IPS DF 4.7 (cell line): Measurements from ENCODE around the gene MS4A13.
"Not testable (repeated sequence)": the region's sequence is repeated elsewhere in the genome, so short reads cannot be mapped to it uniquely, and the experiment has no call there.

Experiments used
- DNase-seq: peaks from one replicate; pipeline ENCODE4 v3.0.0-alpha.2; 2013; ENCODE audit warnings: low spot score; ENCODE audit errors: extremely low read depth

The MS4A13 gene

GRCh38 chr11:60515144-60515855 lies at the start of gene MS4A13:
Gene MS4A13 (plus strand): TSS chr11:60515392. CDS start chr11:60518084, 2,692 bp downstream.
- no peak for DNase-seq

DNA sequence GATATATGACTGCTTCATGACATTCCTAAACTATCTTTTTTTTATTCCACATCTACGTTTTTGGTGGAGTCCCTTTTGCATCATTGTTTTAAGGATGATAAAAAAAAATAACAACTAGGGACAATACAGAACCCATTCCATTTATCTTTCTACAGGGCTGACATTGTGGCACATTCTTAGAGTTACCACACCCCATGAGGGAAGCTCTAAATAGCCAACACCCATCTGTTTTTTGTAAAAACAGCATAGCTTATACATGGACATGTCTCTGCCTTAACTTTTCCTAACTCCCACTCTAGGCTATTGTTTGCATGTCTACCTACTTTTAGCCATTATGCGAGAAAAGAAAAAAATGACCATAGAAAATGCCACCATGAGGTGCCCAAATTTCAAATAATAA lies 46.4 kb upstream of the MS4A13 start:
- DNase-seq, result no peak

GRCh38 chr11:60469723-60470122 lies 45.5 kb upstream of the MS4A13 start:
- DNase-seq, result no peak

DNA sequence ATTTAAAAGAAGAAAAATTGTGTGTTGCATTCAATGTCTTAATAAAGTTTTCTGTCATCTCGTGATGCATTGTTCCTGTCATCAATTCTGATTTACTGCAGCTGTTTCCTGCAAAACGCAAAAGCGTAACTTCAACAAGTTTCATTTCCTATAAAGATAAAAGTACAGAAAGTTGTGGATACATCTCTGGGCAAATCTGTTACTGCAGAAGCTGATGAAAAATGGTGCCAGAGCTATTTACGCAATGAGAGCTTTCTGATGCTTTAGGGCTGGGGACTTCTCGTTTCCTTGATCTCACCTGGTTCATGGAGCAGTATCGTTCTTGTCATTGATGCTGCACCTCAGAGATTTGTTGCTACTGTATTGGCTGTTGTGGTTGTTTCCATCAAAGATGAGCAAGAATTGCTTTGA lies 38.2 kb upstream of the MS4A13 start:
- DNase-seq, result no peak

DNA sequence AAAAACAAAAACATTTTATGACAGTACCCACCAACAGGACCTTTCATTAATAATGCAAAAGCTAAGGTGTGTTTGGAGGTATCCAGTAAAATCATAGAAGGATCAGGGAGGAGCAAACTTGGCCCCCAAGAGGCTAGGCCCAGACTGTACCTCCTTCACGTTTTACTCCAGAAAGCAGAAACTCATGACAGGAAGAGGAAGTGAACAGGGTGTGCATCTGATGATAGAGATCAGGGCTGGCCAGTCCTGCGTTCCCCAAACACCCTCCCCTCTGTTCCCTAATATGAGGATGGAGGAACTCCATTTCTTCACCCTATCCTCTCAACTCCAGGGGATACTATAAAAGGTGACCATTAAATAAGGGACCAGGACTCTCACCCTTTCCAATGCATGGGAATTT lies 32.8 kb upstream of the MS4A13 start:
- no peak for DNase-seq

DNA sequence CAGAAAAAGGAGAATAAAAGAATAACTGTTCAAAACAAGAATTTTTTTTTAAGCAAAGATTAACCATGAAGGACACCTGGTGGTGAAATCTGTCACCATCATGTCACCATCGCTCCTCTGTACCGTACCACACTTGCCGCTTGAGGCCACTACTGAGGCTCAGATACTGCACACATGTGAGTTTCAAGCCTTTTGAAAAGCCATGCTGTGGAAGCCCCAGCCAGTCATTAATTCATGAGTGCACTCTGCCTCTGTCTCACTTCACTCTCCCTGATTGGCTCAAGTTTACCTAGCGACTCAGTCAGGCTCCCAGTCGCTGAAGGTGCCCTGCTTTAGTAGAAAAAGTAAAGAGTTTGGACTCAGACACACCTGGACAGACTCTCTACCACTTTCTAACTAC lies 29.2 kb upstream of the MS4A13 start:
- no peak for DNase-seq

DNA sequence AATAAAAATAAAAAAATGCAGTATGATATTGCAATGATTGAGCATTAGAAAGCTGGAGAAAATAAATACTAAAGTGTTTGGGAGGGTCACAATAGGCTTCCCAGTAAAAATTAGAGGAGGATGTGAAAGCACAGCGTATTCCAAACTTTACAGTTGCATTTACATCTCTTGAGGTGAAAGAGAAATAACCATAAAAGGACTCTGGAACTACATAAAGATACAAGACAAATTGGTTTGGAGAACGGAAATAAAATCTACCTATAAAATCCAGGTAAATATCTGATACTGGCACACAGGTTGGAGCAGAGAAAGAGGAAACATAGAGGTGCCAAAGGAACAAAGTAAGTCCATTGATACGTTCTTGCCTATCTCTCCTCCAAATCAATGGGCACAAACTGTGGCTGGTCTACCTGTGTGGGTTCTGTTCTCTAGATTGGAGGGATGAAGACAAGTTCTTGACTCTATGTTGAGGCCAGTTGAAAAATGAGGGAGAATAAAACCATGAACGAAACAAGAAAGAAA lies 22.6 kb upstream of the MS4A13 start, which contains the start of gene MS4A12:
TSS of gene MS4A12 (plus strand) at position 291 of the 522 bp plus-strand sequence. CDS start 4,541 bp downstream, outside the sequence.
- no peak for DNase-seq

GRCh38 chr11:60493454-60493853 lies 21.7 kb upstream of the MS4A13 start:
- no peak for DNase-seq

DNA sequence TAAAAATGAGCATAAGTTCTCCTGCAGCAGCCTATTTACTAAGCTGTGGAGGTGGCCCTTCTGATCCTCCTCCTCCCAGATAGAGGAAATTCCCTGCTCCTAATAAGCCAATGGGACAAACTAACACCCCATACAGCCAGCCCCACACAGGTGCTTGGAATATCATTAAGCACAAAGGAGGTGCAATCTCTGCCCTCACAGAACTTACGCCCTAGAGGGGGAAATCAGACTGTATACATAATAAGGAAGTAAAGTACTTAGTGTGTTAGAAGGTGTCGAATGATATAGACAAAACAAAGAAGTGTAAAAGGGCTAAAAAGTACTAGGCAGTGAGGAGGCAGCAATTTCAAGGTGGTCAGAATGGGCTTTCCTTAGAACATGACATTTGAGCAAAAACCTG lies 16.8 kb upstream of the MS4A13 start:
- no peak for DNase-seq

- DNase-seq, result no peak
Observed at GRCh38 chr11:60498853-60499252, 16.3 kb upstream of the MS4A13 start.

DNA sequence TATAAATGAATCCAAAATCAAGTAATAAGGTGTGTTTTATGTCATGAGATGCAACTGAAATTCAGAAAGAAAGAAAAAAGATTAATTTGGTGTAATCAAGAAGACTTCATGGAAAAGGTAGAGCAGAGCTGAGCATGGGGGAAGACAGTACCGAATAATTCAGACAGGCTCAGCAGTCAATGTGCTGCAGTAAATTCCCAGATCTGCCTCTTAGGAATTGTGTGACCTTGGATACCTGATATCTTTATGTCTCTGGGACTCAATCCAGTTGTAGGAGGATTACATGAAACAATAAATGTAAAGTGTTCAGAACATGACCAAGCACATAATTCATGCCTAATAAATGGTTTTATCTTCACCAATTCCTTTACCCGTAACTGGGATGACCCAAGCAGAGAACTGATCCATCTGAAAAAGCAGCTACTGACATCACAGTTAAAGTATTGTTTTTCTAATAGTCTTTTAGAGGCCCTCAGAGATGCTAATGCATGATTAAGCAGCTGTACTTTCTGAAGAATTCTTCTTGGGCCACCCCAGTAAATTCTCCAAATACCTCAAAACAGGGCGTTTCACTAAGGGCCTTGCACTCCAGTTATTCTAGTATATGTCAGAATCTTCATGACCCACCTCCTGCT lies 14.8 kb upstream of the MS4A13 start:
- peak; percentile 33 for DNase-seq

- no peak for DNase-seq
Observed at GRCh38 chr11:60502221-60502775, 12.9 kb upstream of the MS4A13 start.

DNA sequence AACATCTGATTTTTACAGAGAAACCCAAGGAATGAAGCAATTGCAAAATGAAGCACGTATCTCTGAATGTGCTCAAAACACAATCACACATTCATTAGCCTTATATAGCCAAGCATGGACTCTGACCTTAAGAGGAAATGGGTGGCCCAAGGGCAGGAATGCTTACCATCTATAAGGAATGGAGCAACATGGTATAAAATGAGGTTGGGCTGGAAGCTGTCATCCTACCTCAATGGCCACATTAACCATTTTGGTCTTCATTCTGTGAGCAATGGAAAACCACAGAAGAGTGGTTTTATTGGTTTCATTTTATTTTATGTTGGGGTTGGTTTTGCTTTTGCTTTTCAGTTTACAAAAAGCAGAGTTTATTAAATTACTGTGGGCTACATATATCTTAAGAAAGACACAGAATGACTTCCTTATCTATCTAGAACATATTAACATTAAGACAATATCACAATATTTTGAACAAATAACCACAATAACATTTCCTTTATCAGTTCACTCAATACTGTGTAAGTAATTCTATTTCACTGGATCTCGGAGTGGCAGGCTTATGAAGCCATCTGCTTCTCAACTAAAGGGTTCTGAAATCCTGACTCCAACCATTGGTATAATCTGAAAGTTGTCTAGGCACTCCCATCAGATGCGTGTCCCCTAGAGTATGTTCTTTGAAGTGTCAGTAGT lies 10.8 kb upstream of the MS4A13 start:
- DNase-seq, result no peak

DNA sequence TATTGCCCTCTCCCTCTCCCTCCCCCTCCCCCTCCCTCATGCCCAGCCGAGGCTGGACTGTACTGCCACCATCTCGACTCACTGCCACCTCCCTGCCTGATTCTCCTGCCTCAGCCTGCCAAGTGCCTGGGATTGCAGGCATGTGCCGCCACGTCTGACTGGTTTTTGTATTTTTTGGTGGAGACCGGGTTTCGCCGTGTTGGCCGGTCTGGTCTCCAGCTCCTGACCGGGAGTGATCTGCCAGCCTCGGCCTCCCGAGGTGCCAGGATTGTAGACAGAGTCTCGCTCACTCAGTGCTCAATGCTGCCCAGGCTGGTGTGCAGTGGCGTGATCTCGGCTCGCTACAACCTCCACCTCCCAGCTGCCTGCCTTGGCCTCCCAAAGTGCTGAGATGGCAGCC lies 5.6 kb upstream of the MS4A13 start:
- not testable (repeated sequence) for DNase-seq

- DNase-seq, result not testable (repeated sequence)
Observed at GRCh38 chr11:60510209-60510608, 5.0 kb upstream of the MS4A13 start.

DNA sequence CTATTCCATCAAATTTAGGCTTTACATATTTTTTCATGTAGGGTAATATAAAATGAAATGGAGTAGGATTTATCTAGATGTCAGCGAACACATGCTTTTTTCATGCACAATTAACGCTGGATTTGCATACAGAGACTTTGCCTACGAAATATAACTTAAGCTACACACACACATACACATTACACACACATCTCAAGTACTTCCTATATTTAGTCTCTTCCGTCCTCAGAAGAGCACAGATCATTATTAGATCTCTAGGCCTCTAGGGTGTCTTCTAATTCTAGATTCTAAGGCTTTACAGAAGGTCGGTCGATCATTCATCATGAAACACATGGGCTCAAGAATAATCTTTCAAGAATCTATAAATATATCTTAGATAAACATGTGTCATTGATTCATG lies 3.8 kb upstream of the MS4A13 start:
- no peak for DNase-seq

- no peak for DNase-seq
Observed at GRCh38 chr11:60512651-60513225, 2.5 kb upstream of the MS4A13 start.

- no peak for DNase-seq
Observed at GRCh38 chr11:60513496-60514460, 1.4 kb upstream of the MS4A13 start.

DNA sequence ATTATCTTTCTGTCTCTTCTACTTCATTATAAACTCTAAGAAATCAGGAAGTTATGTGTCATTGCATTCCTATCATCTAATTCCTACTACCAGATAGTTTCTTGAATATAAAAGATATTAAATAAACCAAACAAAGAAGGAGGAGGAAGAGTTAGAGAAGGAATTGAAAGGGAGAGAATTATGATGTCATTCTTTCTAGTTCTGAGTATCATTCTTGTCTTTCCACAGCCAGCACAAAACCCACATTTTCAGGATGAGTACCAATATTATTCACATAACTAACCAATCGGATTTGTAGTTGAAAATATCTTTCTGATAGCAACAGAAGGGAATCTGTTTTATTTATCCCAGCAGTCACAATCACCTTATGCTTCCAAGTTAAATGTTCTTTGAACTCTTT lies 13.3 kb downstream of the MS4A13 start:
- DNase-seq, result no peak

GRCh38 chr11:60528934-60529333 lies 13.7 kb downstream of the MS4A13 start:
- no peak for DNase-seq
